Neural progenitor cell (in vitro differentiated cells): ENCODE measurements around the gene EEF1AKMT3.

Experiments
- CTCF ChIP-seq: fragments of 200-600 bp; sonication (generic); IDR thresholded peaks from 2 replicates; pipeline ENCODE4 v1.5.1; 2017; ENCODE audit warnings: antibody characterized with exemption, mild to moderate bottlenecking
- EZH2 ChIP-seq: fragments of 200-600 bp; sonication (generic); IDR thresholded peaks from 2 replicates; pipeline ENCODE4 v1.6.1; 2017; ENCODE audit warnings: antibody characterized with exemption, mild to moderate bottlenecking, moderate library complexity
- EZH2phosphoT487 ChIP-seq: fragments of 200-600 bp; sonication (generic); IDR thresholded peaks from 2 replicates; pipeline ENCODE4 v1.6.1; 2017; ENCODE audit warnings: antibody characterized with exemption

- TF ChIP-seq CTCF (no peak), EZH2phosphoT487 (no peak), EZH2 (no peak)
Observed at GRCh38 chr12:57744194-57744776, 28.1 kb upstream of the EEF1AKMT3 start.
